ENCODE results near the gene PPP6R3.

DNA sequence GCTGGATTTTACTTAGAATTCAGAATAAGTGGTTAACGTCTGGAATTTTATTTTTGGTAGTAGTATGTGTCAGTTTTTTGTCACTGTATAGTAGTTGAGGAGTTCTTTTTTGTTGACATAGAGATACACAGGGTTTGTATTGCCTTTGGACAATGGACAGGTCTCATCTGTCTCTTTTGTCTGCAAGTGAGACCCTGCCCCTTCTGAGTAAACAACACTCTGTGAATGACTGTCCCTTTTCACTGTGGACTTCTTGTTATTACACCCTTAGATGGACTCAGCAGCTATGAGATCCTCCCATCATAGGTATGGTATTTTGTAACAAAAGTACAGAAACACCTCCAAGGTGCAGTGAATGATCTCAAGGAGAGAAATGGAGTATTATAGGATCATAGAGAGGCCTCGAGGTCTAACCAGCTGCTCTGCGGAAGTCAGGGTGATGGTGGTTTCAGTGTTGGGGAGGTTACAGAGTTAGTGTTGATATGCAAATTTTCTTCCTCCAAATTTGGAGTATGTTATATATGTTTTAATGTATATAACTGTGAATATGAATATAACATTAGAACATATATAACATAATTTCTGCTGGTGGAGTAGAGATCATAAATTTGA, 7.8 kb downstream of the PPP6R3 start:
- TF ChIP-seq POLR2AphosphoS5 (IDR thresholded peaks at IDR 0.05; ENCODE audit: insufficient read depth, low read depth, low read length) (no peak), EZH2 (IDR thresholded peaks at IDR 0.05; ENCODE audit: borderline replicate concordance, low read depth, low read length, severe bottlenecking) (no peak), POLR2A (IDR thresholded peaks at IDR 0.05; ENCODE audit: low read depth, low read length) (no peak), MYC (IDR thresholded peaks at IDR 0.05; ENCODE audit: low read depth, low read length) (no peak), JUN (IDR thresholded peaks at IDR 0.05; ENCODE audit: borderline replicate concordance, insufficient read depth, insufficient read length, low read depth) (no peak), FOS (IDR thresholded peaks at IDR 0.05; ENCODE audit: borderline replicate concordance, insufficient read depth, low read length) (no peak), GATA2 (IDR thresholded peaks at IDR 0.05; ENCODE audit: insufficient read depth, insufficient read length, low read depth, low read length) (no peak)
- TF ChIP-seq, protein P1, sequence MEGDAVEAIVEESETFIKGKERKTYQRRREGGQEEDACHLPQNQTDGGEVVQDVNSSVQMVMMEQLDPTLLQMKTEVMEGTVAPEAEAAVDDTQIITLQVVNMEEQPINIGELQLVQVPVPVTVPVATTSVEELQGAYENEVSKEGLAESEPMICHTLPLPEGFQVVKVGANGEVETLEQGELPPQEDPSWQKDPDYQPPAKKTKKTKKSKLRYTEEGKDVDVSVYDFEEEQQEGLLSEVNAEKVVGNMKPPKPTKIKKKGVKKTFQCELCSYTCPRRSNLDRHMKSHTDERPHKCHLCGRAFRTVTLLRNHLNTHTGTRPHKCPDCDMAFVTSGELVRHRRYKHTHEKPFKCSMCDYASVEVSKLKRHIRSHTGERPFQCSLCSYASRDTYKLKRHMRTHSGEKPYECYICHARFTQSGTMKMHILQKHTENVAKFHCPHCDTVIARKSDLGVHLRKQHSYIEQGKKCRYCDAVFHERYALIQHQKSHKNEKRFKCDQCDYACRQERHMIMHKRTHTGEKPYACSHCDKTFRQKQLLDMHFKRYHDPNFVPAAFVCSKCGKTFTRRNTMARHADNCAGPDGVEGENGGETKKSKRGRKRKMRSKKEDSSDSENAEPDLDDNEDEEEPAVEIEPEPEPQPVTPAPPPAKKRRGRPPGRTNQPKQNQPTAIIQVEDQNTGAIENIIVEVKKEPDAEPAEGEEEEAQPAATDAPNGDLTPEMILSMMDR (IDR thresholded peaks at IDR 0.05; ENCODE audit: extremely low read depth in 1 of 2, insufficient read depth in 1 of 2, low read depth in 1 of 2, low read length in 2 of 2): no peak
- TF ChIP-seq, protein P2, sequence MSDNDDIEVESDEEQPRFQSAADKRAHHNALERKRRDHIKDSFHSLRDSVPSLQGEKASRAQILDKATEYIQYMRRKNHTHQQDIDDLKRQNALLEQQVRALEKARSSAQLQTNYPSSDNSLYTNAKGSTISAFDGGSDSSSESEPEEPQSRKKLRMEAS (IDR thresholded peaks at IDR 0.05; ENCODE audit: insufficient read depth, insufficient read length): no peak

Measured in endothelial cell of umbilical vein (primary cell).